NK-92 (cell line): ENCODE data around the gene NOTUM.

Experiments
- DNase-seq: peaks from one replicate; lab custom pipeline; 2025; ENCODE audit not compliant: unreplicated experiment; lab: John Stamatoyannopoulos, UW

The NOTUM gene

DNA sequence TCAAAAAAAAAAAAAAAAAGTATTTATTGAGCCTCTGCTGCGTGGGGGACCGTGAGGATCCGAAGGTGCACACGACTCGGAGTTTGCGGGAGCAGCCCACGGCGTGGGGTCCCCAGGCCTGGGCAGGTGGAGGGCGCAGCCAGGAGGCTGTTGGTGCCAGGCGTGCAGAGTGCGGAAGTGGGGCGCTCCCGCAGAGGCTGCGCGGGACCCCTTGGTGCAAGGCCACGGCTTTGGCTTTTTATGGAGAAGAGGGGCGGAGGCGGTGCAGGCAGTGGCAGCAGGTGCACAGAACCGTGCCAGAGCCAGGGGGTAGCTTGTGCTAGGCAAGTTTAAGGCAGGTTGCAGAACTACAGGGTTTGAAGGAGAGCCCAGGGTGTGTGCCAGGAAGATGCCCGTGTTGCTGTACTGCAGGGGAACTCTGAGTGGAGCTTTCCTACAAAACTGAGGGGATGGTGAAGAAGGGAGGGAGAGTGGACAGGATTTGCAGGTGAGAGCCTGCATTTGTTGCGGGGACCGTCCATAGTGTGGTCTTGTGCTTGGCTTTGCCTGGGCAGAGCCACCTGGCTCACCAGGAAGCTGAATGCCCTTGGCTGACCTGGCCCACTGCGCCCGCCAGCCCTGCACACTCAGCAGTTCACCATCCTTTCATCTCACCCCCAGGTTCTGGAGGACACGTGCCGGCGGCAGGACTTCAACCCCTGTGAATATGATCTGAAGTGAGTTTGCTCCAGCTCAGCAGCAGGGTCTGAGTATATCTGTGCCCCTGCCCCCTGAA, 17.7 kb upstream of the NOTUM start:
- DNase-seq = no peak

DNA sequence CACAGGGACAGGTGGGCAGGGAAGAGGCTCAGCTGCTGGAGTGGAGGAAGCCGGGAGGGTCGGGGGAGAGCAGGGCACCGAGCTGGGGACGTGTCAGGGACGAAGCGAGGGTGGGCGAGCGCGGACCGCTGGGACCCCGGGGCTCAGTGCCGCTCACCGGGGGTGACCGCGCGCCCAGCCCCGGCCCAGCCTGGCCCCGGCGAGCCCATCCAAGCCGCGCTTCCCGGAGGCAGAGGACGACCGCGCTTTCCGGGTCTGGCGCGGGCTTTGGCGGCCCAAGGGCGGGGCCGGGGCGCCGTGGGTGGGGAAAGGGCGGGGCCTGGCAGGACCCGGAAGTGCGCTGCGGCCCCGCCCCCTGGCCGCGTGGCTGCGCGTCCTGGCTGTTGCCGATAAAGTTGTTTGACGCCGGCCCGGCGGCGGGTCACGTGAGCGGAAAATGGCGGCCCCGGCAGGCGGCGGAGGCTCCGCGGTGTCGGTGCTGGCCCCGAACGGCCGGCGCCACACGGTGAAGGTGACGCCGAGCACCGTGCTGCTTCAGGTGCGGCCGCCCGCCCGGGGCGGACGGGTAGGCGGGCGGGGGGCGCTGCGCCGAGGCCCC, 16.3 kb upstream of the NOTUM start, which contains the start of gene ASPSCR1:
Gene ASPSCR1 (plus strand): TSS at position 419 of the 598 bp plus-strand sequence. CDS start 18 bp downstream, at position 437.
- no peak for DNase-seq

DNA sequence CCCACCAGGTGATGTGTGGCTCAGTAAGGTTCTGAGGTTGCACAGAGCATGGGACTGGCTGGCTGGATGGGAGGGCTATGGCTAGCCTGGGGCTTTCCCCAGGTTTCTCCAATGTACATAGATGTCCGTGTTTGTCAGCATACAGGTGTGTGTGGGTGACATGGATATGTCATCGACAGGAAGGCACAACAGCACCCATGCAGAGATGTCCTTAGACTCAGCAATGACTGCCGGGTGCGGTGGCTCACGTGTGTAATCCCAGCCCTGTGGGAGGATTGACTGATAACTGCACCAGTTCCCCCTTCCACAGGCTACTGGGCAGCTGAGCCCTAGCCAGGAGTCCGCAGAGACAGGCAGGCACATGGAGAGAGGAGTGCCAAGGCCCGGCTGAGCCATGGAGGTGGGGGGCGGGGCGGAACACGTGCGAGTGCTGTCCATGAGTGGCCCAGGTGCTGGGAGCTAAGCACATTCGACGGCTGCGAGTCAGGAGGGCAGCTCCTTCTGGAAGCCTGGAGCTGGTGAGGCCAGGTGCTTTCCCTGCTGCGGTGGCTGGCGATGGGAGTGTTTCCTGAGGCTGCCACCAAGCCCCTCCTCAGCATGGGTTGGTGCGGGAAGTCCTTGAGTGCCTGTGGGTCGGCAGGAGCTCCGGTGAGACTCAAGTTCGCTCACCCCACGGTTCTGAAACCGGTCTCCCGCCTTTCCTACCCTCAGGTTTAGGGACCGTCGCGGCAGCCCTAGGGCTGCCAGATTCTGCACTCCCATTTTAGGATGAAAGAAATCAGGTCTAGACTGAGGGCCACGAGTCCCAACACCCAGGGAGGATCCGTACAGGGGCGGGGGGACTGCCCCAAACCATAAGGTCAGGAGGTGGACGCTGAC, 15.6 kb upstream of the NOTUM start:
- no peak for DNase-seq

DNA sequence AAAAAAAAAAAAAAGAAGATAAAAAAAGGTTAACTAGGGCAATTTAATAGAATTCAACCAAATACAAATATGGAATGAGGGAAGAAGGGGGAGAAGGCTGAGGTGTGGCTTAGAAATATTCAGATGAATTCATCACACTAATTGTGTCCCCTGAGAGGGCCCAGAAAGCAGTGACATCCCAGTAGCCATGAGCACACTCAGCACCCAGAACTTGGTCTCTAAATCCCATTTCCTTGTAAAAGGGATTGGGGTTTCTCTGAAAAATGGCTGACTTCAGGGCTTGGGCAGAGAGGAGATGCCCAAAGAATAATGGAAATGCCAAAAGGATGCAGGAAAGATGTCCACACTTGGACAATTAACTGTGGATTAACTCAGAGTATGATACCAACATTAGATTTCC, 12.4 kb upstream of the NOTUM start:
- DNase-seq = no peak

DNA sequence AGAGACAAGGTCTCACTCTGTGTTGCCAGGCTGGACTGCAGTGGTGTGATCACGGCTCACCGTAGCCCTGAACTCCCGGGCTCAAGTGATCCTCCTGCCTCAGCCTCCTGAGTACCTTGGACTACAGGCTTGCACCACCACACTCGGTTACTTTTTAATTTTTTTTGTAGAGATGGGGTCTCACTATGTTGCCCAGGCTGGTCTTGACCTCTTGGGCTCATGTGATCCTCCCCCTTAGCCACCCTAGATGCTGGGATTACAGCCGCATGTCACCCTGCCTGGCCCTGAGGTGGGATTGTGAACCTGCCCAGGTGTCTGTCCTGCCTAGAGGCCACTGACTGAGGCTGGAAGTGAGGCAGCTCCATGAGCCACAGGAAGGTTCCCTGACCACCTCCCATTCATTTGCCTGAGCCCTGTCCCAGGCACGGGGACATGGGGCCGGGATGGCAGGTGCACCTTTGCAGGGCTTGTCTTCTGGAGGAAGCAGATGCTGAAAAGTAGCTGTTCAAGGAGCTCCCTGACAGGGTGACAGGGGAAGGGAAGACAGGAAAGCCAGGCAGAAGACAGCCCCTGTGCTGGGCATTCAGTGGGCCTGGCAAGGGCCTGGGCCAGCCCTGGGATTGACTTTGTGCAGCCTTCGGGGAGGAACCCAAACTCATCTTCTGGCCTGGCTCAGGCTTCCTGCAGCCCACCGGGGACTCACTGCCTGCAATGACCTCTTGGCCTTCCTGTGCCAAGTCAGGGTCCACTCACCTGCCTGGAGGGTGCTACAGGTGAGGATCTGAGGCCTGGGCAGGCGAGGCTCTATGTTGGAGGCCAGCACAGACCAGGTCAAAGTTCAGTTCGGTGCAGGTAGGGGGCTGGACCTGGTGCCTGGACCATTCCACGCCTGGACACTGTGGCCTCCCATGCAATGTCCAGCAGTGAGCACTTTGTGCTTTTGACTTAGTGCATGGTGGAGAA, 8.1 kb upstream of the NOTUM start:
- DNase-seq = no peak

DNA sequence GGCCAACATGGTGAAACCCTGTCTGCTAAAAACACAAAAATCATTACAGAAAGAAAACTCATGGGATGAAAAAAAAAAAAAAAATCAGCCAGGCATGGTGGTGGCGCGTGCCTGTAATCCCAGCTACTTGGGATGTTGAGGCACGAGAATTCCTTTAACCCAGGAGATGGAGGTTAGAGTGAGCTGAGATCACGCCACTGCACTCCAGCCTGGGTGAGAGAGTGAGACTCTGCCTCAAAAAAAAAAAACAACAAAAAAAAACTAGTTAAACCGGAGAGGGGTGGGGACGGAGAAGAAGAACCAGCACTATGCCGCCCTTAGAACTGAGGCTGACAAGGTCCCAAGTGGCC, 7.4 kb upstream of the NOTUM start:
- no peak for DNase-seq

DNA sequence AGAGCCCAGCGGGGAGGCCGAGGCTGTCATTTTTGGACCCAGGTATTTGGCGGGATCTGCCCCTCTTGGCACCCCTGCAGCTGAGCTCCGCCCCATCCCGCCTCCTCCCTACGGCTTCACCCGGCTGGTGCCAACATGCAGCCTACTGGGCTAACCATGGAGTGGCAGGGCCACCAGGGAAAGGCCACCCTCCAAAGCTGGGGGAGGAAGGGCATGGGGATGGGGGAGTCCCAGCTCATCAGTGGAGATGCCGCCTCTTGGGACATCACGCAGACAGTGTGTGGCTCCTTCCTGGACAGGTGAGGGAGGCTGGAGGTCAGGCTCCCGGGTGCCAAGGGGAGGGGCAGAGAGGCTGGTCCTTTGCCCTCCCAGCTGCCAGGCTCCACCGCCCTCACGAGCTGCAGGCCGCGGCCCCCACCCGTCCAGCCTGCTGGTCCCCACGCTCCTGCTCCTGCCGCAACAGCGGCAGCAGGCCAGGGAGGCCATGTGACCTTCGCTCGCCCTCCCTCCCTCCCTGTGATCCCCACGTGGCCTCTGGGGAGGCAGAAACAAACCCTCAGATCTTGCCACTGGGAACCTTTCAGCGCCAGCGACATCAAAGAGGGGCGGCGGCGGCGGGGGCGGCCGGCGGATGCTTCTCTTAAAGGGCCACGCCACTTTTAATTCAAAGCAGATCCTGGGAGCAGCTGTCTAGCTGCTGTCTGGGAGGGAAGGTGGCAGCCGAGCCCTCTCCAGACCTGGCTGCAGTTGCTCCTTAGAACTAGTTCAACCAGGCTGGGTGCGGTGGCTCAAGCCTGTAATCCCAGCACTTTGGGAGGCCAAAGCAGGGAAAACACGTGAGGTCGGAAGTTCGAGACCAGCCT, 6.8 kb upstream of the NOTUM start:
- no peak for DNase-seq

GRCh38 chr17:81967244-81967532, 6.2 kb upstream of the NOTUM start:
- DNase-seq = no peak

DNA sequence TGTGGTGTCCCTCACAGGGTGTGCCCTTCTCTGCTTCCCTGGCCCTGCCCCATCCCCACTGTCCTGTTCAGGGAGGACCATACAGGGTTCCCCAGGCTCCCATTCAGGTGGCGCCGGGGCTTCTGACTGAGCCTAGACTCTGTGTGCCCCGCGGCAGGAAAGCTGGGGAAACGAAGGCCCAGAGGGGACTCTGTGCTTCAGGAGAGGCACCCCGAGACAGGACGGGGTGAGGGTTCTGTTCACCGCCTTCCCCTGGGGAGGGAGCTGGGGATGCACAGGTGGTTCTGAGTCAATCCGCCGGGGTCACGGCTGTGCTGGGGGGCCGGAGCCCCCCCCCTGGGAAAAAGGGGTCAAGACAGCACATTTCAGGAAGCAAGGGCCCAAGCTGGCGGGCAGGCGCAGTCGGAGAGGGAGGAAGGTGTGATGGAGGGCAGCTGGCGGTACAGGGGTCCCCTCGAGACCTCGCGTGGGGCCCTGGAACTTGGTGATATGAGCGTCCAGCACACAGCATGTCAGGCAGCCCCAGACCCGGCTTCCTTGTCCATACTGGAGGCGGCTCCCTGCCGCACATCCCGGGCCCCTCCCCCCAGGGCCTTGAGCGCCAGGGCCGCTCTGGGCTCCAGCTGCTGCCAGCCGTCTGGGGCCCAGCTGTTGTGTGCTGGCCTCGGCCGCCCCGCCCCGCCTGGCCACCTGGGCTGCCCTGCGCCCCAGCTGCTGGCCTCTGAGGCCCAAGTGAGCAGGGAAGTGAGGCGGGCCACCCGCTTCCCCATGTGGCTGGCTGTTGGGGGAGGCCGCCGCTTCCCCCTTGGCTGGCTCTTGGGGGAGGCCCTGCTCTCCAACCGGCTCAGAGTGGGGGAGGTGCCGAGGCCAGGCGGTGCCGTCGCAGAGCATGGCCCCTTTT, 5.6 kb upstream of the NOTUM start:
- DNase-seq = no peak

DNA sequence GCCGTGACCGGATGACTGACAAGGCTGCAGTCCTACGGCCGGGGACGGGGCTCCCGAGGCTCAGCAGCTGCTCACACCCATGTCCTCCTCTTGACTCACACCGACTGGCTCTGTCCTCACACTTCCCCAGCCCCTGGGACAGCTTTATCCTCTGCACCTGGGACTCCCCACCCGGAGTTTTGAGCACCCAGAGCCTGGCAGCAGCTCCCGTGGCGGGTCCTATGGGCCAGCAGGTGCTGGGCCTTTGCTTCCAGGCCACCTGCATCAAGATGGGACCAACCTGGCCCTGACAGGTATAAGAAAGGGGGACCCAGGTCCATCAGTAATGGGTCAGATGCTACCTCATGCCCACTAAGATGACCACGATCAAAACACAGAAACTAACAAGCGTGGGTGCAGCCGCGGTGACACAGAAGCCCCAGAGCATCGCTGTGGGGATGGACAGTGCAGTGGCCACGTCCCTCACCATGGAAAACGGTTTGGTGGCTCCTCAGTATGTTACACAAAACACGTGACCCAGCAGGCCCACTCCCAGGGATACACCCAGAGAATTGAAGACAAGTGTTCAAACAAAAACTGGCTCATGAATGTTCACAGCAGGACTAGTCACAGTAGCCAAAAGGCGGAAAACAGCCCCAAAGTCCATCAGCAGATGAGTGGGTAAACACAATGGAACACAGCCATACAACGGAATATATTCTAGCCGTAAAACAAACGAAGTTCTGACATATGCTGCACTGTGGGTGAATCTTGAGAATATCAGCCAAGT, 3.3 kb upstream of the NOTUM start:
- no peak for DNase-seq

DNA sequence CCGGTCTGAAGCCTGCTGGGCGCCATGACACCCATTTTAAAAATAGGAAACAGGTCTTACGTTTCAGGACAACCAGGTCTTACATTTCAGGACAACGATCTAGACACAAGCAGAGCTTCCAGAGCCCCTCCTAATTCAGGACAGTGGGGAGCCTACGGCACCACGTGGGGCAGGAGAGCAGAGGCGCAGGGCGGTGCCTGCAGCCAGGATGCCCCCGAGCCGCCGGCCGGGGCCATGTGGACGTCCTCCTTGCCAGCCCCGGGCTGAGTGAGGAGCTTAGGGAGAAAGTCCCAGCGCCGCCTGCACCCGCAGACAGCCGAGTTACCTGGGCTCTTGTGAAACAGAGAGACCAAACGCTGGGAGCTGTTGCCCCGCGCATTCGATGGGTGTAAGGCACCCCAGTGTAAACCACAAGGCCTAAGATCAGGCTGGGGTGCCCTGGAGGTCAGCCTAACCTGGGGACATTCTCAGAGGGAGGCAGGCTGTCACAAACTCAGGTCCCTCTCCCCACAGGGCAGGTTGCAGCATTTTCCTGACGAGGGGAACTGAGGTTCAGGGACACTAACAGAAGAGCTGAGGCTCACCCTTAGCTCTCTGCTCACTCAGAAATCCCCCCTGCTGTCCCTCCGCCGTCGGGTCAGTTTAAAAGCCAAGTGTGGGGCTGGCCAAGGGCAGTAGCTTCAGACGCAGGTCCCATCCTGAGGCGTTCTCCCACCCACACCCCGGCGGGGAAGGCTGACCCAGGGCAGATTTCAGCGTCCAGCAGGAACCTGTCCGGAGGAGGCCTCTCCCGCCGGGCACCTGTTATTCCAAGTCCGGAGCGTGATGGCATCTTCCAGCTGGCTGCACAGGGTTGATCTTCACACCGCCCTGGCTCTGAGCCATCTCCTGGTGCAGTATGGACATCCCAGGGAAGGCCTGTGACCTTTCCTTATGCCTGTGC, 1.8 kb upstream of the NOTUM start:
- DNase-seq = no peak

DNA sequence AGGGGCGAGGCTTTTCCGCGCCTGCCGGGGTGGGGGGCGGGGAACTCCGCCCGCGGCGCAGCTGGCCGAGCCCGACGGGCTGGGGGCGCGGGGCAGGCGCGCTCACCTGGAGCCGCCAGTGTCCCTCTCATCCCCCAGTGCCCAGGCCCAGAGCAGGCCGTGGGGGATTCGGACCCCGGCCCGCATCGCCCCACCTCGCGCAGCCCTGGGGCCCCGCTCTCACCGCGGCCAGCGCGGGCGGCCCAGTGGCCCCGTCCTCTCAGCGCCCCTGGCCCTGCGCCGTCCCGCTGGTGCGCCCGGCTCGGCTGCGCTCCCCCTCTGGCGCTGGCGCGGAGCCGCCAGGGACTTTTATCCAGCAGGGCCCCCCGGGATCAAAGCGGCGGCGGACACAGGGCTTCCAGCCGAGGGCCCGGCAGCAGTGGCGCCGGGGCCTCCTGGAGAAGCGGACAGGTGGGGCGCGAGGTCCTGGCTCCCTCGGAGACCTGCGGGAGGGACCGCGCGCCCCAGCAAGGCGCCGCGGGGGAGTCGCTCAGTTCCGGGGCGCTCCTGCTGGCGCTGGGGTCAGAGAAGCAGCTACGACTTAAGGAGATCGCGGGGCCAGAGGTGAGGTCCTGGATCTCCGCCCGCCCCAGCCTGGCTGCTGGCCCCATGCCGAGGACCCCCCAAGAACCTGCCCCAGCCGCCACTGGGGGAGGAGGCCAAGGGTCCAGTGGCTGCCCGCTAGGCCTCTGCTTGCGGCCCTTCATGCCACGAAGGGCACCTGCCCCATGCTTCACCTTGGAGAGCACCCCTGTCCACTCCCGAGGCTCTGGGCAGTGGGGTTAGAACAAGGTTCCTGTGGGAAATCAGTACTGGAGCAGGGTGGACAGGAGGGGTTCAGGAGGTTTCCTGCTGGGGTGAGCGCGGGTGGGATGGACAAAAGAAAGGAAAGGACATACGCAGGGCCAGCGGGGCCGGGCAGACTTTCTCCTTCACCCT, 823 bp upstream of the NOTUM start:
- DNase-seq = no peak

DNA sequence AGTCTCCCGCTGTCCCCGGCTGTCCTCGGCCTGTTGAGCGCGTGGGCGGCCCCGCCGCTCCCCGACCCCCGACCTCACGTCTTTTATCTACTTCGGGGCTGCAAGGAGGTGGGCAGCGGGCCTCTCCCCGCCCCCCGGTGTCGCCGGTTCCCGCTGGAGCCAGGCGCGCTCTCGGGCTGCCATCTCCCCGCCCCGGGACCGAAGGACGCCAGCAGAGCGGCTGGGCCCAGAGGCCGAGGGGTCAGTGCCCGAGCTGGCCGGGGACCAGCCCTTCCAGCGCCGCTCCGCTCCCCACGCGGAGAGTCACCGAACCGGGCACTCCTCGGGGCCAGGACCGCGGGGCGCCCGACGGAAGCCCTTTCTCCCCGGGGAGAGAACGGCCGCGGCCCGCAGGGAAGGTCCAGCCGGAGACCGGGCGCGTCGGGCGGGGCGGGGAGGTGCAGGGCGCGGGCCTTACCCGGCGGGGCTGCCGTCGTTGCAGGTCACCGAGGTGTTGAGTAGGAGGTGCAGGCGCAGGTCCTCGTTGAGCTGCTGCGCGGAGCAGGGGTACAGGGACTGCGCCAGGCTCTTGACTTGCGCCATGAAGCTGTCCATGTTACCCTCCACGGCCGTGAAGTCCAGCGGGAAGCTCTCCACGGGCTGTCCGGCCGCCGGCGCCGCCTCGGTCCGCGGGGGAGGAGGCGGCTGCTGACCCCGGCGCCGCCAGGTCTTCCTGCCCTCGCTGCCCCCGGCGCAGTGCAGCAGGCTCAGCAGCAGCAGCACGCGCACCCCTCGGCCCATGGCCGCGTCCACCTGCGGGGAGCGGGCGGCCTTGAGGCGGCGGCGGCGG, 643 bp downstream of the NOTUM start:
- DNase-seq = no peak

- DNase-seq = no peak
These were observed 1.4 kb downstream of the NOTUM start for GRCh38 chr17:81959362-81960129.
